A549 (cell line): ENCODE measurements around the gene FAM163A. TPM values are rescaled to one million over a fixed set of nuclear protein-coding genes. Genes with fewer than 3 reads are reported as not detected.

ENCODE experiments used
- ATAC-seq, 2 experiments: fragments of 200-7000 bp in 1 of 2; fragments of >200 bp in 1 of 2; cut with Nextera tagmentation in 1 of 2; cut with Tn5 transposase in 1 of 2; 3 replicates each; pipeline versions ENCODE4 v1.8.0 to v1.9.1; 2018 to 2020; ENCODE audit warnings: mild to moderate bottlenecking in 1 of 2, moderate library complexity in 1 of 2
- CTCF ChIA-PET: fragments of 300-600 bp; sonication (Branson Sonifier 250); formaldehyde crosslinking; extraction: SDS; loops from one replicate; lab custom pipeline; 2021; ENCODE audit warnings: antibody characterized with exemption, inconsistent platforms; lab: Yijun Ruan, JAX
- POLR2A ChIA-PET: fragments of 350-600 bp; formaldehyde crosslinking; extraction: SDS; loops from one replicate; lab custom pipeline; 2021; ENCODE audit warnings: antibody characterized with exemption, inconsistent platforms; lab: Yijun Ruan, JAX
- DNase-seq, 2 experiments: peaks; one replicate each; pipeline versions ENCODE4 v3.0.0 to v3.0.0-alpha.2; 2011 to 2016; ENCODE audit warnings: low read depth in 1 of 2, low spot score in 1 of 2
- FAIRE-seq: peaks from 2 replicates; lab custom pipeline; 2011; peaks lifted over from hg19 to GRCh38; lab: Jason Lieb, UNC
- H3K27ac ChIP-seq, 2 experiments: fragments of >200 bp; sonication (Bioruptor Twin); formaldehyde crosslinking; 3 replicates each; pipeline ENCODE4 v1.5.1; 2016 to 2017
- H3K4me1 ChIP-seq: fragments of >200 bp; sonication (Bioruptor Twin); formaldehyde crosslinking; 3 replicates; pipeline ENCODE4 v1.6.1; 2016
- H3K4me2 ChIP-seq: fragments of >200 bp; sonication (Bioruptor Twin); formaldehyde crosslinking; 3 replicates; pipeline ENCODE4 v1.6.1; 2016
- H3K4me3 ChIP-seq: fragments of >200 bp; sonication (Bioruptor Twin); formaldehyde crosslinking; 3 replicates; pipeline ENCODE4 v1.5.1; 2016
- H3K9me3 ChIP-seq: fragments of >200 bp; sonication (Bioruptor Twin); formaldehyde crosslinking; 3 replicates; pipeline ENCODE4 v1.6.1; 2016
- CBX8 ChIP-seq: fragments of 200-600 bp; sonication (generic); IDR thresholded peaks from 2 replicates; pipeline ENCODE4 v1.6.1; 2016
- CEBPB ChIP-seq, 2 experiments: fragments of >200 bp in 1 of 2; sonication (Bioruptor Twin) in 1 of 2; formaldehyde crosslinking in 1 of 2; IDR thresholded peaks; 2 replicates each; pipeline ENCODE4 v1.6.1; 2012 to 2016
- CHD2 ChIP-seq: fragments of 150-350 bp; IDR thresholded peaks from 2 replicates; pipeline ENCODE4 v1.6.1; 2014; ENCODE audit warnings: low read length; ENCODE audit not compliant: partially characterized antibody
- CTCF ChIP-seq: fragments of >200 bp; sonication (Bioruptor Twin); formaldehyde crosslinking; IDR thresholded peaks from 3 replicates; pipeline ENCODE4 v1.5.1; 2016
- EHF ChIP-seq: fragments of 250-450 bp; sonication (Bioruptor Pico); IDR thresholded peaks from 2 replicates; pipeline ENCODE4 v1.5.0; 2020; ENCODE audit warnings: mild to moderate bottlenecking
- EHMT2 ChIP-seq: fragments of 200-600 bp; sonication (generic); IDR thresholded peaks from 2 replicates; pipeline ENCODE4 v1.6.1; 2016; ENCODE audit warnings: antibody characterized with exemption, low read depth, mild to moderate bottlenecking, moderate library complexity
- ELK1 ChIP-seq: fragments of 150-350 bp; IDR thresholded peaks from 2 replicates; pipeline ENCODE4 v1.6.1; 2014; ENCODE audit warnings: low read depth, mild to moderate bottlenecking, low read length
- ESRRA ChIP-seq: fragments of 150-350 bp; IDR thresholded peaks from 2 replicates; pipeline ENCODE4 v1.6.1; 2014; ENCODE audit warnings: mild to moderate bottlenecking, low read length, borderline replicate concordance
- FOSB ChIP-seq: fragments of 250-450 bp; sonication (Bioruptor Pico); IDR thresholded peaks from 2 replicates; pipeline ENCODE4 v1.5.0; 2020; ENCODE audit warnings: mild to moderate bottlenecking, moderate library complexity
- GATA3 ChIP-seq: IDR thresholded peaks from 2 replicates; pipeline ENCODE4 v1.6.1; 2012; ENCODE audit warnings: borderline replicate concordance
- HDAC2 ChIP-seq: fragments of 200-600 bp; sonication (generic); IDR thresholded peaks from 2 replicates; pipeline ENCODE4 v1.6.1; 2016
- HEYL ChIP-seq: fragments of 250-450 bp; sonication (Bioruptor Pico); IDR thresholded peaks from 2 replicates; pipeline ENCODE4 v1.8.0; 2021; ENCODE audit warnings: mild to moderate bottlenecking, moderate library complexity
- HMGXB4 ChIP-seq: fragments of 250-450 bp; sonication (Bioruptor Pico); IDR thresholded peaks from 2 replicates; pipeline ENCODE4 v1.5.0; 2021; ENCODE audit warnings: mild to moderate bottlenecking, moderate library complexity, borderline replicate concordance
- HOXA7 ChIP-seq: fragments of 250-450 bp; sonication (Bioruptor Pico); IDR thresholded peaks from 2 replicates; pipeline ENCODE4 v1.5.0; 2020; ENCODE audit warnings: mild to moderate bottlenecking, moderate library complexity
- HOXB13 ChIP-seq: fragments of 250-450 bp; sonication (Bioruptor Pico); IDR thresholded peaks from 2 replicates; pipeline ENCODE4 v1.5.0; 2020; ENCODE audit warnings: low read depth, mild to moderate bottlenecking, moderate library complexity
- JUN ChIP-seq, 2 experiments: fragments of >200 bp; sonication (Bioruptor Twin); formaldehyde crosslinking; IDR thresholded peaks; 2 replicates in 1 of 2; 3 replicates in 1 of 2; pipeline ENCODE4 v1.6.1; 2016 to 2017
- MAZ ChIP-seq: fragments of 150-350 bp; IDR thresholded peaks from 2 replicates; pipeline ENCODE4 v1.6.1; 2014; ENCODE audit warnings: antibody characterized with exemption, low read depth, low read length, borderline replicate concordance
- MYC ChIP-seq: IDR thresholded peaks from 2 replicates; pipeline ENCODE4 v1.6.1; 2012; ENCODE audit warnings: mild to moderate bottlenecking, inconsistent platforms, low read length, improper control_type of control experiment, borderline replicate concordance
- NFE2L2 ChIP-seq: fragments of 150-350 bp; conservative IDR thresholded peaks from 2 replicates; pipeline ENCODE4 v1.6.1; 2014; ENCODE audit warnings: low read length
- NR3C1 ChIP-seq: fragments of >200 bp; sonication (Bioruptor Twin); formaldehyde crosslinking; IDR thresholded peaks from 3 replicates; pipeline ENCODE4 v1.6.1; 2017
- PHF8 ChIP-seq: fragments of 200-600 bp; sonication (generic); IDR thresholded peaks from 2 replicates; pipeline ENCODE4 v1.6.1; 2016; ENCODE audit warnings: low read depth, mild to moderate bottlenecking, antibody characterized with exemption, moderate library complexity, borderline replicate concordance
- RAD21 ChIP-seq, 2 experiments: fragments of >200 bp in 1 of 2; sonication (Bioruptor Twin) in 1 of 2; formaldehyde crosslinking in 1 of 2; IDR thresholded peaks in 1 of 2; conservative IDR thresholded peaks in 1 of 2; 2 replicates in 1 of 2; 3 replicates in 1 of 2; pipeline ENCODE4 v1.6.1; 2012 to 2018; ENCODE audit warnings: inconsistent platforms in 1 of 2
- RNF2 ChIP-seq: fragments of 200-600 bp; sonication (generic); IDR thresholded peaks from 2 replicates; pipeline ENCODE4 v1.6.1; 2016; ENCODE audit warnings: low read depth, mild to moderate bottlenecking, antibody characterized with exemption, moderate library complexity, borderline replicate concordance
- TFCP2L1 ChIP-seq: fragments of 250-450 bp; sonication (Bioruptor Pico); IDR thresholded peaks from 2 replicates; pipeline ENCODE4 v1.5.0; 2021; ENCODE audit warnings: mild to moderate bottlenecking
- WGBS: methylation state at CpG from one replicate; pipeline ENCODE4 v1.1.6; 2017; ENCODE audit errors: missing lambda C conversion rate; 5-methylcytosine and 5-hydroxymethylcytosine counted together
- polyA plus RNA-seq, 4 experiments: library from polyadenylated mRNA; depleted of rRNA in 3 of 4; stranded (reverse); fragments of >200 nt; fragmentation: RNase III in 1 of 4; extraction: RNeasy Plus Mini Kit Qiagen cat#74134 plus additional on column Dnase treatment in 1 of 4; gene quantifications; 2 replicates in 3 of 4; 3 replicates in 1 of 4; pipeline ENCODE4 v1.2.3, GENCODE V29; 2011 to 2017
- TF ChIP-seq, protein P1 (sequence below): fragments of 200-600 bp; sonication (generic); IDR thresholded peaks from 2 replicates; pipeline ENCODE4 v1.6.1; 2016; ENCODE audit warnings: antibody characterized with exemption, mild to moderate bottlenecking, moderate library complexity
- TF ChIP-seq, protein P2 (sequence below): IDR thresholded peaks from 2 replicates; pipeline ENCODE4 v1.6.1; 2012; ENCODE audit warnings: low read depth, borderline replicate concordance

FAM163A gene
- polyA plus RNA-seq, 2 of the 4 experiments (the other 2 are of a cell fraction): not detected

DNA sequence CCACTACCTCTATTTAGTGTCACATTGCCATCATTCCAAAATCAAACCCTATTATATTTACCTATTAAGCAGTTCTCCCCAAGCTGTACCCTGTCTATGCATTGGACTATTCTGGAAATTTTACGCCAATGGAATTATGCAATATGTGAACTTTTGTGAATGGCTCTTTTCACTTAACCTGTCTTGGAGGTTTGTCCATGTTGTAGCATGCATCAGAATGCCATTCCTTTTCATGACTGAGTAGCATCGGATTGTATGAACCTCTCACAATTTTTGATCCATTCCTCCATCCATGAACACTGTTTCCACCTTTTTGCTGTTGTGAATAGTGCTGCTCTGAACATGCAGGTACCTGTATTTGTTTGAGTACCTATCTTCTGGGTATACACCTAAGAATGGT lies 33.7 kb downstream of the FAM163A start:
- H3K4me3 ChIP-seq: no peak overlapping the region
- no peak overlapping the region for H3K4me2 ChIP-seq
- ChIA-PET POLR2A (no interaction called here), CTCF (interaction anchor here (0.7 to 1.6 kb wide), 4 partner anchors 38 to 71 kb away, joined by 3 to 4 read pairs (median 4); no protein-coding TSS in a partner anchor)
- WGBS: 92% methylated on average over 2 of the region's 2 CpGs
- H3K27ac ChIP-seq: no peak overlapping the region
- H3K4me1 ChIP-seq: no peaks in the 10 kb centered on the region
- no peak for FAIRE-seq
- no peak for ATAC-seq
- no peaks in the 10 kb centered on the region for H3K9me3 ChIP-seq
- no peak for DNase-seq
- TF ChIP-seq PHF8 (no peak), HDAC2 (no peak), RAD21 (conservative IDR thresholded peaks at IDR 0.05 in 1 of 2, IDR thresholded peaks at IDR 0.05 in 1 of 2) (no peak), CTCF (no peak), TFCP2L1 (CRISPR knock-in tag) (no peak), ELK1 (no peak), EHMT2 (no peak), JUN (IDR thresholded peaks at IDR 0.05) (no peak), ESRRA (no peak), NR3C1 (no peak), CBX8 (no peak), FOSB (no peak), RNF2 (no peak), EHF (CRISPR knock-in tag) (no peak), GATA3 (no peak), HOXB13 (CRISPR knock-in tag) (no peak), NFE2L2 (no peak), HOXA7 (CRISPR knock-in tag) (no peak)
- TF ChIP-seq, protein P1, sequence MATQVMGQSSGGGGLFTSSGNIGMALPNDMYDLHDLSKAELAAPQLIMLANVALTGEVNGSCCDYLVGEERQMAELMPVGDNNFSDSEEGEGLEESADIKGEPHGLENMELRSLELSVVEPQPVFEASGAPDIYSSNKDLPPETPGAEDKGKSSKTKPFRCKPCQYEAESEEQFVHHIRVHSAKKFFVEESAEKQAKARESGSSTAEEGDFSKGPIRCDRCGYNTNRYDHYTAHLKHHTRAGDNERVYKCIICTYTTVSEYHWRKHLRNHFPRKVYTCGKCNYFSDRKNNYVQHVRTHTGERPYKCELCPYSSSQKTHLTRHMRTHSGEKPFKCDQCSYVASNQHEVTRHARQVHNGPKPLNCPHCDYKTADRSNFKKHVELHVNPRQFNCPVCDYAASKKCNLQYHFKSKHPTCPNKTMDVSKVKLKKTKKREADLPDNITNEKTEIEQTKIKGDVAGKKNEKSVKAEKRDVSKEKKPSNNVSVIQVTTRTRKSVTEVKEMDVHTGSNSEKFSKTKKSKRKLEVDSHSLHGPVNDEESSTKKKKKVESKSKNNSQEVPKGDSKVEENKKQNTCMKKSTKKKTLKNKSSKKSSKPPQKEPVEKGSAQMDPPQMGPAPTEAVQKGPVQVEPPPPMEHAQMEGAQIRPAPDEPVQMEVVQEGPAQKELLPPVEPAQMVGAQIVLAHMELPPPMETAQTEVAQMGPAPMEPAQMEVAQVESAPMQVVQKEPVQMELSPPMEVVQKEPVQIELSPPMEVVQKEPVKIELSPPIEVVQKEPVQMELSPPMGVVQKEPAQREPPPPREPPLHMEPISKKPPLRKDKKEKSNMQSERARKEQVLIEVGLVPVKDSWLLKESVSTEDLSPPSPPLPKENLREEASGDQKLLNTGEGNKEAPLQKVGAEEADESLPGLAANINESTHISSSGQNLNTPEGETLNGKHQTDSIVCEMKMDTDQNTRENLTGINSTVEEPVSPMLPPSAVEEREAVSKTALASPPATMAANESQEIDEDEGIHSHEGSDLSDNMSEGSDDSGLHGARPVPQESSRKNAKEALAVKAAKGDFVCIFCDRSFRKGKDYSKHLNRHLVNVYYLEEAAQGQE: no peak
- TF ChIP-seq, protein P2, sequence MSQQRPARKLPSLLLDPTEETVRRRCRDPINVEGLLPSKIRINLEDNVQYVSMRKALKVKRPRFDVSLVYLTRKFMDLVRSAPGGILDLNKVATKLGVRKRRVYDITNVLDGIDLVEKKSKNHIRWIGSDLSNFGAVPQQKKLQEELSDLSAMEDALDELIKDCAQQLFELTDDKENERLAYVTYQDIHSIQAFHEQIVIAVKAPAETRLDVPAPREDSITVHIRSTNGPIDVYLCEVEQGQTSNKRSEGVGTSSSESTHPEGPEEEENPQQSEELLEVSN: no peak

GRCh38 chr1:179777731-179778130 lies 34.6 kb downstream of the FAM163A start:
- 49% methylated on average over 3 of the region's 3 CpGs for whole genome bisulfite sequencing
- H3K9me3 ChIP-seq: no peaks in the 10 kb centered on the region
- H3K4me1 ChIP-seq: no peaks in the 10 kb centered on the region
- no peak for ATAC-seq
- no peak overlapping the region for H3K4me3 ChIP-seq
- POLR2A ChIA-PET: no interaction called here
- no peak overlapping the region for H3K4me2 ChIP-seq
- CTCF ChIA-PET: interaction anchor here (0.7 to 1.6 kb wide), 3 partner anchors 37 to 72 kb away, joined by 3 to 4 read pairs (median 4); no protein-coding TSS in a partner anchor
- H3K27ac ChIP-seq: no peak overlapping the region
- no peak for FAIRE-seq
- DNase-seq: no peak
- TF ChIP-seq HMGXB4: no peak
- TF ChIP-seq ESRRA: no peak
- TF ChIP-seq CHD2: no peak
- no peak for TF ChIP-seq CEBPB (IDR thresholded peaks at IDR 0.05)
- TF ChIP-seq NR3C1: no peak
- no peak for TF ChIP-seq MYC
- TF ChIP-seq MAZ: no peak
- no peak for TF ChIP-seq HEYL
